Nephron (organoid): ENCODE results near the gene KMT2A.

Experiments used
- H3K27ac Mint-ChIP-seq, 3 experiments: 2 replicates each; pipeline ENCODE4 v1.8.0; 2020; ENCODE audit warnings: mixed read lengths in 3 of 3, mild to moderate bottlenecking in 2 of 3, moderate library complexity in 1 of 3
- H3K27me3 Mint-ChIP-seq: 2 replicates; pipeline ENCODE4 v1.8.0; 2021; ENCODE audit warnings: low read depth, mild to moderate bottlenecking, moderate library complexity, mixed read lengths
- H3K36me3 Mint-ChIP-seq: 2 replicates; pipeline ENCODE4 v1.8.0; 2020; ENCODE audit warnings: low read depth, mixed read lengths
- H3K4me1 Mint-ChIP-seq: 2 replicates; pipeline ENCODE4 v1.8.0; 2020; ENCODE audit warnings: mixed read lengths
- H3K4me3 Mint-ChIP-seq, 3 experiments: 2 replicates each; pipeline ENCODE4 v1.8.0; 2020; ENCODE audit warnings: mild to moderate bottlenecking in 3 of 3, mixed read lengths in 3 of 3, moderate library complexity in 2 of 3
- H3K9me3 Mint-ChIP-seq: 2 replicates; pipeline ENCODE4 v1.8.0; 2020; ENCODE audit warnings: mixed read lengths
- CTCF ChIP-seq, 3 experiments: fragments of 200-600 bp; sonication (generic); IDR thresholded peaks; one replicate each; pipeline ENCODE4 v1.5.0; 2021; ENCODE audit warnings: antibody characterized with exemption in 3 of 3; ENCODE audit not compliant: unreplicated experiment in 3 of 3

KMT2A gene

GRCh38 chr11:118533769-118534729 is 97.8 kb downstream of the KMT2A start:
- TF ChIP-seq CTCF (IDR thresholded peaks at IDR 0.05; ENCODE audit: unreplicated experiment in 3 of 3), result no peak
- Mint-ChIP-seq H3K4me1 (peaks cover 22% of the 10 kb centered on the region), H3K27ac (peak overlapping the region in 1 of 3 experiments; percentile 59), H3K4me3 (peak overlapping the region; percentile 65 to 76 (median 66)), H3K9me3 (no peaks in the 10 kb centered on the region), H3K27me3 (peaks cover 4% of the 10 kb centered on the region), H3K36me3 (peaks cover 22% of the 10 kb centered on the region)

GRCh38 chr11:118535261-118535660 is 99.0 kb downstream of the KMT2A start:
- Mint-ChIP-seq H3K4me1 (peaks cover 9% of the 10 kb centered on the region), H3K27ac (no peak overlapping the region), H3K4me3 (peak overlapping the region in 2 of 3 experiments; percentile 13 to 54), H3K27me3 (peaks cover 4% of the 10 kb centered on the region), H3K36me3 (peaks cover 30% of the 10 kb centered on the region), H3K9me3 (no peaks in the 10 kb centered on the region)
- TF ChIP-seq CTCF (IDR thresholded peaks at IDR 0.05; ENCODE audit: unreplicated experiment in 3 of 3), result no peak

GRCh38 chr11:118536726-118537125 is 100.4 kb downstream of the KMT2A start:
- Mint-ChIP-seq H3K36me3 (peaks cover 37% of the 10 kb centered on the region), H3K9me3 (no peaks in the 10 kb centered on the region), H3K4me3 (no peak overlapping the region), H3K27me3 (no peaks in the 10 kb centered on the region), H3K27ac (no peak overlapping the region), H3K4me1 (peaks cover 3% of the 10 kb centered on the region)
- TF ChIP-seq CTCF (IDR thresholded peaks at IDR 0.05; ENCODE audit: unreplicated experiment in 3 of 3), result no peak

- Mint-ChIP-seq H3K27me3 (no peaks in the 10 kb centered on the region), H3K27ac (no peak overlapping the region), H3K9me3 (no peaks in the 10 kb centered on the region), H3K4me1 (no peaks in the 10 kb centered on the region), H3K36me3 (peaks cover 43% of the 10 kb centered on the region), H3K4me3 (no peak overlapping the region)
- no peak for TF ChIP-seq CTCF (IDR thresholded peaks at IDR 0.05; ENCODE audit: unreplicated experiment in 3 of 3)
These were observed 101.2 kb downstream of the KMT2A start for GRCh38 chr11:118537409-118537980.

- Mint-ChIP-seq H3K36me3 (peaks cover 56% of the 10 kb centered on the region), H3K27me3 (no peaks in the 10 kb centered on the region), H3K9me3 (no peaks in the 10 kb centered on the region), H3K4me1 (no peaks in the 10 kb centered on the region), H3K4me3 (no peak overlapping the region), H3K27ac (no peak overlapping the region)
- TF ChIP-seq CTCF (IDR thresholded peaks at IDR 0.05; ENCODE audit: unreplicated experiment in 3 of 3), result no peak
These were observed 107.8 kb downstream of the KMT2A start for GRCh38 chr11:118544010-118544646.
